Peyer's patch (tissue), 4 donors: Measurements from ENCODE around the gene GALNT2. TPM values are rescaled to one million over a fixed set of nuclear protein-coding genes. Genes with fewer than 3 reads are reported as not detected.

Experiments
- DNase-seq, 3 donors: peaks; one replicate each; pipeline ENCODE4 v3.0.0-alpha.2; 2017 to 2019
- H3K27ac ChIP-seq, 4 donors: fragments of 200-600 bp; sonication (generic); one replicate each; pipeline ENCODE4 v1.5.1; 2016 to 2019
- H3K27me3 ChIP-seq, 2 donors: fragments of 200-600 bp; sonication (generic); one replicate each; pipeline ENCODE4 v1.5.1; 2019
- H3K36me3 ChIP-seq, 3 donors: fragments of 200-600 bp; sonication (generic); one replicate each; pipeline ENCODE4 v1.5.1; 2016 to 2019
- H3K4me1 ChIP-seq, 4 donors: fragments of 200-600 bp; sonication (generic); one replicate each; pipeline ENCODE4 v1.5.1; 2016 to 2019
- H3K4me3 ChIP-seq, 4 donors: fragments of 200-600 bp; sonication (generic); 1 replicate in 3 of 4; 2 replicates in 1 of 4; pipeline ENCODE4 v1.5.1; 2016 to 2019; ENCODE audit warnings: mild to moderate bottlenecking in 1 of 4
- H3K9me3 ChIP-seq, 4 donors: fragments of 200-600 bp; sonication (generic); one replicate each; pipeline ENCODE4 v1.5.1; 2016 to 2019; ENCODE audit warnings: mild to moderate bottlenecking in 1 of 4
- CTCF ChIP-seq, 6 experiments: fragments of 450-650 bp in 4 of 6; fragments of 200-600 bp in 2 of 6; sonication (generic) in 1 of 6; IDR thresholded peaks; one replicate each; pipeline ENCODE4 v1.5.1; 2017 to 2019; ENCODE audit warnings: antibody characterized with exemption in 6 of 6, mild to moderate bottlenecking in 3 of 6, moderate library complexity in 1 of 6
- POLR2A ChIP-seq, 2 donors: fragments of 450-650 bp; IDR thresholded peaks; one replicate each; pipeline ENCODE4 v1.5.1; 2017; ENCODE audit warnings: antibody characterized with exemption in 2 of 2, mild to moderate bottlenecking in 2 of 2, moderate library complexity in 2 of 2
- total RNA-seq, 4 donors: library from RNA; depleted of rRNA; stranded (reverse); fragments of >200 nt; gene quantifications; one replicate each; pipeline ENCODE4 v1.1.0, GENCODE V29; 2016

The GALNT2 gene
- total RNA-seq, 4 donors from 2014 or later, result 36.3 to 52.5 (median 43.6) TPM

GRCh38 chr1:230139741-230140140 lies 72.7 kb downstream of the GALNT2 start:
- Histone ChIP-seq H3K9me3 (no peaks in the 10 kb centered on the region), H3K36me3 (no peaks in the 10 kb centered on the region), H3K27me3 (no peaks in the 10 kb centered on the region), H3K27ac (peak overlapping the region in 1 of 4 donors; percentile 83), H3K4me3 (no peak overlapping the region), H3K4me1 (peaks cover 0 to 13% (median 0%) of the 10 kb centered on the region in 4 donors)
- no peak for DNase-seq
- TF ChIP-seq CTCF (IDR thresholded peaks at IDR 0.05) (no peak), POLR2A (IDR thresholded peaks at IDR 0.05) (no peak)

GRCh38 chr1:230140221-230141020 lies 73.4 kb downstream of the GALNT2 start:
- Histone ChIP-seq H3K27ac (peak overlapping the region in 2 of 4 donors; percentile 15 to 83), H3K27me3 (no peaks in the 10 kb centered on the region), H3K4me3 (no peak overlapping the region), H3K9me3 (no peaks in the 10 kb centered on the region), H3K4me1 (peaks cover 0 to 20% (median 1%) of the 10 kb centered on the region in 4 donors), H3K36me3 (no peaks in the 10 kb centered on the region)
- peak in 1 of 3 donors; percentile 71 for DNase-seq
- TF ChIP-seq CTCF (IDR thresholded peaks at IDR 0.05) (no peak), POLR2A (IDR thresholded peaks at IDR 0.05) (no peak)

- Histone ChIP-seq H3K9me3 (no peaks in the 10 kb centered on the region), H3K4me3 (no peak overlapping the region), H3K4me1 (peaks cover 0 to 27% (median 3%) of the 10 kb centered on the region in 4 donors), H3K36me3 (no peaks in the 10 kb centered on the region), H3K27ac (no peak overlapping the region), H3K27me3 (no peaks in the 10 kb centered on the region)
- no peak for DNase-seq
- TF ChIP-seq POLR2A (IDR thresholded peaks at IDR 0.05) (no peak), CTCF (IDR thresholded peaks at IDR 0.05) (no peak)
Observed at GRCh38 chr1:230141021-230141648, 74.1 kb downstream of the GALNT2 start.

GRCh38 chr1:230141797-230142607 lies 75.0 kb downstream of the GALNT2 start:
- no peak overlapping the region for H3K27ac ChIP-seq
- H3K4me1 ChIP-seq, result peaks cover 0 to 28% (median 6%) of the 10 kb centered on the region in 4 donors
- H3K9me3 ChIP-seq, result no peaks in the 10 kb centered on the region
- TF ChIP-seq POLR2A (IDR thresholded peaks at IDR 0.05) (no peak), CTCF (IDR thresholded peaks at IDR 0.05) (no peak)
- no peak overlapping the region for H3K4me3 ChIP-seq
- DNase-seq, result no peak
- no peaks in the 10 kb centered on the region for H3K27me3 ChIP-seq
- H3K36me3 ChIP-seq, result no peaks in the 10 kb centered on the region

- H3K27ac ChIP-seq, result no peak overlapping the region
- H3K4me3 ChIP-seq, result no peak overlapping the region
- TF ChIP-seq CTCF (IDR thresholded peaks at IDR 0.05) (no peak), POLR2A (IDR thresholded peaks at IDR 0.05) (no peak)
- no peaks in the 10 kb centered on the region for H3K27me3 ChIP-seq
- peaks cover 0 to 28% (median 6%) of the 10 kb centered on the region in 4 donors for H3K4me1 ChIP-seq
- DNase-seq, result no peak
- no peaks in the 10 kb centered on the region for H3K36me3 ChIP-seq
- no peaks in the 10 kb centered on the region for H3K9me3 ChIP-seq
Observed at GRCh38 chr1:230142608-230143210, 75.7 kb downstream of the GALNT2 start.
